MV-4-11 (cell line): ENCODE data around the gene EFNA1.
"Not testable (repeated sequence)": the region's sequence is repeated elsewhere in the genome, so short reads cannot be mapped to it uniquely, and the experiment has no call there.

ENCODE experiments used
- DNase-seq: peaks from one replicate; lab custom pipeline; 2025; lab: John Stamatoyannopoulos, UW

Gene EFNA1

DNA sequence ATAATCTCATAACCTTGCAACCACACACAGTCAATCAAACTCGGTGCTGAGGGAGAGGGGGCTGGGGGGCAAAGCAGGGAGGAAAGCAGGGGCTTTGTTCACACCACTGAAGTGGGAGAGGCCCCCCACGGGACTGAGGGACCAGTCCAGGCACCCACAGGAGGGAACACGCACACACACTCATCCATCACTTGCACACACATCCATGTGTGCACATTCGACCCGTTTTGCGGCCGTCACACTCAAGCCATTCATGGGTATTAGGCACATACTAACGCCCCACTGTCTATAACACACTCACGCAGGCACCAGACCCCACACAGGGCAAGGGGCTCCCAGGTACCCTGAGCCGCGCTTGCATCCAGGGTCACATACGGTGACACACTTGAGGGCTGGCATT is 35.0 kb upstream of the EFNA1 start:
- DNase-seq = no peak

DNA sequence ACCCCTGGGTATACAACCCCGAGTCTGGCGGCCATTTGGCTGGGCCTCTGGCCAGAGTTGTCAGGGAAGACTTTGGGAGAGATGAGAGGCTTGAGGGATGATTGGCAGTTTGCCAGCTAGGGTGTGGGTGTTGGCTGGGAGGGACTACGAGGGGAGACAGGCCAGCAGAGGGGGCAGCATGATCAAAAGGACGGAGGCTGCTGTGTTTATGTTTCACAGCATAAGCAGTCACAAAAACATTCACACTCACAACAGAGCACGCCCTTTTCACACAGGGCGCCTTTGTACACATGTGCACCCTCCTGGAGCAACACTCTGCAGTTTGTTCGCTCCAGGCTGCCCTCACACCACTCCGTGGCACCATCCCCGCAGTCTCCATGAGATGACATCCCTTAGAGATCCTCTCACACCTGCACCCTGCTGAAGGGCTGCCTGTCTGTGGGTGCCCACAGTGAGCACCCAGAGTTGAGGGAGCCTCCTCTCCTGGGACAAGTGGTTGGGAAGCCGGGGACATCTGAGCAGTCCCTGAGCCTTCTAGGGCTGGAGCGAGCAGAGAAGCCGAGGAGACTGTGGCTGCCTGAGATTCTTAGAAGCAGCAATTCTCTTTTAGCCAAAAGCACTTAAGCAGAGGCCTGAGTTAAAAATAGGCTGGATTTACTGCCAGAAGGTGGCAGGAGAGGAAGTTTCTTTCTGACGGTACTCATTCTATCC is 33.6 kb upstream of the EFNA1 start:
- DNase-seq = peak; percentile 46

DNA sequence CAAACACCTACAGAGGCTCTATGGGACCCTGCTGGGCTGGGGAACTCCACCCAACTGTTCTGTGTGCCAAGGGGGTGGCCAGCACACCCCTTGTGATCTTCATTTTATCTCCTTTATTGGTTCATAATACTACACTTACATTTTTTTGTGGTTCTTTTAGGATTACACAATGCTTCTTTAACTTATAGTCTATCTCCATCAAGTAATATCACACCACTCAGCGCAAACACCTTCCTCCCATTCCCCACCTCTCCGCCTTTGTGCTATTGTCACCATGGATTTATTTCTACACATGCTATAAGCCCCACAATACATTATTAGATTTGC is 33.1 kb upstream of the EFNA1 start:
- no peak for DNase-seq

DNA sequence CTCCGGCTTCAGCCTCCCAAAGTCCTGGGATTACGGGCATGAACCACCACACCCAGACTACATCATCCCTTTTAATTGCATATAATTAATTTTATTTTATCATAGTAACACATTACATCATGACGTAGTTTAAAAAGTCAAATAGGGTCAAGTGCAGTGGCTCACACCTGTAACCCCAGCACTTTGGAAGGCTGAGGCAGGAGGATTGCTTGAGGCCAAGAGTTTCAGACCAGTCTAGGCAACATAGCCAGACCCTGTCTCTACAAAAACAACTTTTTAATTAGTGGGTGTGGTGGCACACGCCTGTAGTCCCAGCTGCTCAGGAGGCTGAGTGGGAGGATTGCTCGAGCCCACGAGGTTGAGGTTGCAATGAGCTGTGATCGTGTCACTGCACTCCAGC is 28.3 kb upstream of the EFNA1 start:
- DNase-seq = no peak

DNA sequence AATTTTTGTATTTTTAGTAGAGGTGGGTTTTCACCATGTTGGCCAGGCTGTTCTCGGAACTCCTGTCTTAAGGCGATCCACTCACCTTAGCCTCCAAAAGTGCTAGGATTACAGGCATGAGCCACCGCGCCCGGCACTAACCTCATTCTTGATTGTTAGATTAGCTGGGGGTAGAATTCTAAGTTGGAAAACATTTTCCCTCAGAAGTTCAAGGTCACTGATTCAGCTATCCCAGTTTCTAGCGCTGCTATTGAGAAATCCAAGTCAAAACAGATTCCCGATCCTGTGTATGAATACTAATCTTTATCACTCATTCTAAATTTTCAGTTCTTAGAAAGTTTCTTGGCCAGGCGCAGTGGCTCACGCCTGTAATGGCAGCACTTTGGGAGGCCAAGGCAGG is 24.4 kb upstream of the EFNA1 start:
- no peak for DNase-seq

DNA sequence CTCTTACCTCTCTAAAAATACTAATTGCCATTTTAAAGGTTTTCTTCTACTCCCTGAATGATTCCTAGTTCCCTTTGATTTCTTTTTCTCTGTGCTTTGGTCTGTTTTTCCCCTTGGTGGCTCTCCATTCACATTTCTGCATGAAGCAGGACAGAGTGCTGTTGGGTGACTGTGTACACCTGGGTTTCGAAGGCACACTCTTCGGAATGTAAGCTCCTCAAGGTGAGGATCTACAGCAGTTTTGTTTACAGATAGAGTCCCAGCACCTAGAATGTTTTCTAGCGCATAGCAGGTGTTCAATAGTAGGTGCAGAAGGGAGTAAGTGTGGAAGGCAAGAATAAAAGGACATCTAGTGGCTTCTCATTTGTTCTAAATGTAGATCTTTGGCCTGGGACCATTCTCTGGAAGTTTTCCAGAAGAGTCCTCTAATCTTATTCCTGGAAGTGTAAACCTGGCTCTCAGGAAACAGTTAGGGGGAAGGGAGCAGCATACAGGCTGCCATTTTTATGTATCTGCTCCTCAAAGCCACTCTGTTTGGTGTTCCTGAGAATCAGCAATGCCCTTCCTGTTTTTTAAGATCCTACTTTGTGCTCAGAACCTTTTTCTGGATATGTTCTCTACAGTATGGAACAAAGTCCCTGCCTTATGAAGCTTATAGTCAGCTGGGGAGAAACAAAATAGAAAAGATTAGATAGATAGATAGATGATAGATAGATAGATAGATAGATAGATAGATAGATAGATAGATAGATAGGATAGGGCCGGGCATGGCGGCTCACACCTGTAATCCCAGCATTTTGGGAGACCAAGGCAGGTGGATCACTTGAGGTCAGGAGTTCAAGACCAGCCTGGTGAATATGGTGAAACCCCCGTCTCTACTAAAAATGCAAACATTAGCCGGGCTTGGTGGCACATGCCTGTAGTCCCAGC is 22.8 kb upstream of the EFNA1 start:
- DNase-seq = no peak

DNA sequence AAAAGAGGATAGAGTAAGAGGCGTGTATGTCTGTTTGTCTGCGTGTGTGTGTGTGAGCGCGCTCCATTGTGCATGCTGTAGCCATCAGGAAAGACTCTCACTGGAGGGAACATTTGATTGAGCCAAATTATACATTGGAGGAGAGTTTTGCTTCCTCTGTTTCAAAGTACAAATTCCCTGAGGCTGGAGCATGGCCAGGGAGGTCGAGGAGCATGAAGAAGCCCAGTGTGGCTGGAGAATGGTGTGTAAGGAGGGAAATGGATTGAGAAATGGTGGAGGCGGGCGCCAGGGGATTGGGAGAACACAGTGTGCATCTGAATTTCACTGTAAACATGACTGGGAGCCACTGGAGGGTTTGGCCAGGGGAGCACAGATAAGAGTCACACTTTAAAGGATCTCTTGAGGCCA is 22.1 kb upstream of the EFNA1 start:
- DNase-seq = no peak

DNA sequence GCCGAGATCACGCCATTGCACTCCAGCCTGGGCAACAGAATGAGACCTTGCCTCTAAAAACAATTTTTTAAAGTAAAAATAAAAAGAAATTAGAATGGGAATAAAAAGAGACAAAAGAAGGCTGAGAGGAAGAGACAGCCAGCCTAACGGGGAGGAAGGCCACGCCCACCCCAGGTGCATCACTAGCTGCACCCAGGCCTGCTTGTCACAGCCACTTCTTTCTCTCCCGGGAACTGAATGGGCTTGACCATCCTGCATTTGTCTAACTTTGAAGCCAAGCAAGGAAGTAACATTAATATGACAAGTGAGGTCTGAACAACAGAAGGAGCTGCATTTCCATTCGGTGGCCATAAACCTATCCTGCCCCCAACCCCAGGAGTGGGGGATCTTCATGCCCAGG is 20.8 kb upstream of the EFNA1 start:
- no peak for DNase-seq

DNA sequence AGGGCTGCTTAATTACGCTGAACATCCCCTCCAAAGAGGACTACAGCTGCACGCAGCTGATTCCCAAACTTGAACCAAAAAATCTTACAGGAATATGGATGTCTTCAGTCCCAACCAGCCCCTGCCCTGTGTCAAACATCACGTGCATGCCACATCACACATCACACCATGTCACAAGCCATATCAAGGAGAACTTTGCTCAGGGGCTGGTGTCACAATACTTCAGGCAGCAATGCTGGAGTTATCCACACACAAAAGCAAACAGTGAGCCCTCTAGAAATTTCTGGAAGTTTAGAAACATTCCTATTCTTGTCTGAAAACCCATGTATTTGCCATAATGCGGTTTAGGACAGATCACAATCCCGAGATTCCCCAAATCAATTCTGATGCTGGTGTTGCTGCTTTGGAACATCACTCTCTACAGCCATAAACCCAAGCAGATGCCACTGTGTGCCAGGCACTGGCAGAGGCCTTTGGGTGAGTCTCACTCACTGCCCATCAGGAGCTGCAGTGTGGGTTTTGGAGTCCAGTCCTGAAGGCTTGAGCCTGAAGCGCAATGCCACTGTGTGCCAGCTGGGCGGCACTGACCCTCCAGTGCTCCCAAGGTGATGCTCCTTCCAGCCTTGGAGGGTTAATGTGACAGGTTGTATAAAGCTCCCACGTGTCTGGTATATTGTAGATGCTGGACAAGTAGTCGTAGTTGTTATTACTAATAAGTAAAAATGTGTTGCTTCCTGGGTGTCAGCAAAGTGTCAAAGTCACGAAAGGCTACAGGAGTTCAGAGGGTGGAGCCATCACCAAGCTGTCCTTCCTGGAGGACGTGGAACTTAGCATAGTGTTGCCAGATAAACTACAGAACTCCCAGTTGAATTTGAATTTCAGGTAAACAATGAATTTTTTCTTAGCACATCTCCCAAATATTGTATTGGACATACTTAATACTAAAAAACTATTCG is 20.1 kb upstream of the EFNA1 start:
- no peak for DNase-seq

DNA sequence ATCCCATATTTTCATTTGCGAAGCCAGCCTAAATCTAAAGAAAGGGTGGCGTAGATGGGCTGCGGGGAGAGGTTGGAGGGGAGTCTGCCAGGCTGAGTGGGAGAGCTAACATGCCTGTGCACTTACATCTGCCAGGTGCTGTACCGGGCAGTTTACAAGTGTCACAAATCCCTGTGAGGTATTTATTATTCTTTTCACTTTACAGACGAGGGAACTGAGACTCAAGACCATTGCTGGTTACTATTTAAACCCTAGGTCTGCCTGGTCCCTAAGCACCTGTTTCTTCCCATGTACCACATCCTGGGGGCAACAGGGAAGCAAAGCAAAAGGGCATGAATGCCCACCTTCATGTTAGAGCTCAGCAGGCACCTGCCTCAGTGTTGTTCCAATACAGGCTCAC is 19.4 kb upstream of the EFNA1 start:
- no peak for DNase-seq

DNA sequence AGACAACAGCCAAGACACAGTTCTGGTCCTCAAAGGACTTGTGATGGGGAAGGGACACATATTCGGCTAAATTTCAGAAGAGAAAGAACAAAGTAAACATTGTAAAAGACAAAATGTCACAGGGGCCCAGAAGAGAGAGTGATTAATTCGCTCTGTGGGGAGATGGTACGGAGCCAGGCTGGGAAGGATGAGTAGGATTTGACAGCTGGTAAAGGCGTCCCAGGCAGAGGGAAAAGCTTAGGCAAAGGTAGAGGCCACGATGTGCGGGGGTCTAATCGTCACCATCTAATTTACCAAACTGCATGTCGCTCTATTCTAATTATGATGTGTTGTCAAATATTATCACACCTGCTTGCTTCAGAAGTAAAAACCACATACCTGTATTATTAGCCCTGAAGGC is 17.3 kb upstream of the EFNA1 start:
- DNase-seq = no peak

DNA sequence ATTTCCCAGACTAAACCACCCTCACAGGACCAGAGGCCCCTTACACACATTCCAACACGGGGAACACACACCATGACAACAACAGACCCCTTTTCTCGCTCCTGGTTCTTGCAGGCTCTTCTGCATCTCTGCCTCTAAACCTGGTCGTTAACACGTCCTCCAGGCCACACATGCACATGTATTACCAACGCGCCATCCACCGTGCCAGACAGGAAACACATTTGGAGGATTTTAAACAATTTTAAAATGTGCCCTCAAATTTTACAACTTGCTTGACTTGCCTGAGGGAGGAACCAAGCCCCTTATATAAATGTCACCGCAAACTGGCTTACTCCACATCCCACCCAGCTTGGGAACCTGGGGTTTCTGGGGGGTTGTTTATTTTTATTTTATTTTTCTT is 16.9 kb upstream of the EFNA1 start:
- no peak for DNase-seq

DNA sequence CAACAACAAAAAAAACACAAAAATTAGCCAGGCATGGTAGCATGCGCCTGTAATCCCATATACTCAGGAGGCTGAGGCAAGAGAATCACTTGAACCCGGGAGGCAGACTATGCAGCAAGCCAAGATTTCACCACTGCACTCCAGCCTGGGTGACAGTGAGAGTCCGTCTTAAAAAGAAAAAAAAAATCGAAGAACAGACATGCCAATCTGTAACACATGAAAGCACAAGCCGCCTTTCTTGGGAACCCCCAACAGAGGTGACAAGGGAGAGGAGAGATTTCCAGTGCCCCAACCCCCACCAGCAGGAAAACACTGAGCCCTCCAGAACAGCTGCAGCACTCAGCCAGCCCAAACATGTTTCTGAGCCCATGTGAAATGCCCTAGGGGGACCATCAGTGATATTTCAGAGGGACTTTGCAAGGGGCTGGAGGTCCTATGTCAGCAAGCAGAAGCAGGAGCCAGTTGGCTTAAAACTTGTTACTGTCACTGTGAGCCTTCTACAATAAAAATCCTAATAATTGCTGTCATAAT is 14.2 kb upstream of the EFNA1 start:
- DNase-seq = no peak

DNA sequence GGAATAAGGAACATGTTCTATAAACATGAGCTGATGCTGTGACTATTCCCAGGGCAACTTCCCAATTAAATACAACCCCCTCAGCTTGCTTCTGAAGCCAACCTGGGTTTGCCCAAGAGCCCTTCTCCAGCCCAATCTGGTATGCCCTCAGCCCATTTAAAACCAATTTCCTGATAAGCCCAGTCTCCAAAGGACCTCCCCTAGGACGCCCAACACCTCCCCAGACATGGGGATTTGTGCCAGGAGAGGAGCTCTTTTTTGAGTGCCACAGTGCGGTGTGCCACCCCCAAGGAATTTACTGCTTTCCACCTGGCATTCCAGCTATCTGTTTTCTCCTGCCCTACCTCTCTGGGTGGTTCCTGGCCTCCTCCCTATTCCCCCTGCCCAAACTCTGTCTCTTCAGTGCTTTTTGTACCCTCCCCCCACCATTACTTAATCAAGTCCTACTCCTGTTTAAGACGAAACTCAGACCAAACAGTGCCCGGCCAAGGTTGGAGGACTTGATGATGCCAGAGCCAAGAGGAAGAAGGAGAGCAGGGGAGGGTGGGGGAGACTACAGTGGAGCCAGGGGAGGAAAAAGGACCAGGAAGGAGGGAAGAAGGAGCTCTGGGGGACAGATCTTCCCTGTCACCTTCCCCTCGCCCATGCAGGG is 11.4 kb upstream of the EFNA1 start:
- no peak for DNase-seq

DNA sequence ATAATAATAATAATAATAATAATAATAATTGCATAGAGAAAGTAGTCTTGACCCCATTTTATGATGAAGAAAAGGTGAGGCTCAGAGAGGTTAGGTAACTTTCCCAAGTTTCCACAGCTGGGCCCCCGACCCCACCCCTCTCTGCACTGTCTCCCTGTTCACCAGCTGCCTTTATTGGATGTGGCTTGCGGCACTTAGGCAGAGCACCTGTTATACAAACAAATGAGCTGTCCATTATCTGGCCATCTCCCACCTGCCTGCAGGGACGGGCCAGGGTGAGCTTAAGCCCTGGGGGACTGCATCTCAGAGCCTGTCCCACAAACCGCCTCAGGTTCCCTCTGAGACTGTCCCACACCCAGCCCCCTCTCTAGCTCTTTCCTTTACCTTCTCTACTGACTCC is 10.1 kb upstream of the EFNA1 start:
- DNase-seq = no peak

DNA sequence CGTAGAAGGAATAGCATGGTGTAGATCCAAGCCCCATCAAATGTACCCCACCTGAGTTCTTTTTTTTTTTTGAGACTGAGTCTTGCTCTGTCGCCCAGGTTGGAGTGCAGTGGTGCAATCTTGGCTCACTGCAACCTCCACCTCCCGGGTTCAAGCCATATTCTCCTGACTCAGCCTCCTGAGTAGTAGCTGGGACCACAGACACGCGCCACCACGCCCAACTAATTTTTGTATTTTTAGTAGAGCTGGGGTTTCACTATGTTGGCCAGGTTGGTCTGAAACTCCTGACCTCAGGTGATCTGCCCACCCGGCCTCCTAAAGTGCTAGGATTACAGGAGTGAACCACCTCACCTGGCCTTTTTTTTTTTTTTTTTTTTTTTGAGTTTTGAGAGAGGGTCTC is 9.6 kb upstream of the EFNA1 start:
- DNase-seq = not testable (repeated sequence)

DNA sequence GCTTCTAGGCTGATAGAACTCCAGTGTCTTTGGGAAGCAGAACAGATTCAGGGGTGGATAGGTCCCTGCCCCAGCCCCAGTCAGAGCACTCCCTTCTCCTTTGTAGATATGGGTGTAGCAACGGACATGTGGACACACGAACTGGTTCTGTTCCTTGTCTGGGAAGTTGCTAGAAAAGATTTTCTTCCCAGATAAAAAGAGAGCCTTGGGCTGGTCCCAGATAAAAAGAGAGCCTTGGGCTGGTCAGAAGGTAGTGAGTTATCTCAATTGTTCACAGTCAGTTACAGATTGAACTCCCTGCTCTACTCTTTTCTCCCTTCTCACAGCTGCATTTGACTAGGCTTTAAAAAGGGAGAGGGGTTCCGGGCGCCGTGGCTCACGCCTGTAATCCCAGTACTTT is 7.4 kb upstream of the EFNA1 start:
- DNase-seq = no peak

DNA sequence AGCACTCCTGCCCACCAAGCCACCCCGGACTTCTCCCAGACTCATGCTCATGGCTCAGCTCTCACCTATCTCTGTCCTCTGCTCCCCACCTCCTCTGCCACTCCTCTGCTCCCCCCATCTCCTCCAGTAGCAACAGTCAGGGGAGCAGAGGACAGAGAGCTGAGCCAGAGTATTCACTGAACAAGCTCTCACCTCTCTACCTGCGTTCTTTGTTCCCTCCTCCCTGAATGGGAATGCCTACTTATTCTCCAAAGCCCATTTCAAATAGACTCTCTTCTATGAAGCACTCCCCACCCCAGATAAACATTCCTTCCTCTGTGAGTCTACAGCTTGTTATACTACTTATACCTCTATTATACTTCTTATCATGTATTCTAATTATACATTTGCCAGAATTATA is 6.4 kb upstream of the EFNA1 start:
- DNase-seq = no peak

DNA sequence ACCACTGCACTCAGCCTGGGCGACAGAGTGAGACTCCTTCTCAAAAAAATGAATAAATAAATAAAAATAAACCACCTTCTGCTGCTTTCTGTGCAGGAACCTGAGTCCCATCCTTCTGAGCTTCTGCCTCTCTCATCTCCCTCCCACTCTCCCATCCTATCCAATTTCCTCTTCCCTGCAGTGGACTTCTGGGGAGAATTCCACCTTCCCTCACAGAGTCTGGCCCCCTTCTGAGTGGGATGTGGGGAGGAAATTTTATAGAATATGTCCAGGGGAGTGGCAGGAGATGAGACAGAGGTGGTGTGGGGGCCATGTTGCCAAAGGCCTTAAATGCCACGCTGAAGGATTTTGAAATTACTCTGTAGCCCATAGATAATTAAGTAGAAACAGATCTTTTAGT is 5.4 kb upstream of the EFNA1 start:
- DNase-seq = no peak

DNA sequence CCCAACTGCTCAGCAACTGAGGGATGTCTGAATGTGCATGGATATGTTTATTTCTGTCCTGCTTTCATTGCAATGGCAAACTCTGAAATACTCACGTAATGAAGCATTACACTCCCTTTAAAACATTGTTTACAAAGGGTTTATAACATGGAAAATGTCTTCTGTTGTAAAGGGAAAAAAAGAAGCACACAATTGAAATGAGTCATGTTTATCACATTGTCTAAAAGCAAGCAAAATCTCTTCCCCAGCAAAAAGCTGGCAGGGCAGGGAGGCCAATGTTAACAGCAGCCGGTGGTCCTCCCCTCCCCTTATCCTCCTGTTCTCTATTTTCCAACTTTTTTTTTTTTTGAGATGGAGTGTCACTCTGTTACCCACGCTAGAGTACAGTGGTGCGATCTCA is 3.9 kb upstream of the EFNA1 start:
- no peak for DNase-seq

DNA sequence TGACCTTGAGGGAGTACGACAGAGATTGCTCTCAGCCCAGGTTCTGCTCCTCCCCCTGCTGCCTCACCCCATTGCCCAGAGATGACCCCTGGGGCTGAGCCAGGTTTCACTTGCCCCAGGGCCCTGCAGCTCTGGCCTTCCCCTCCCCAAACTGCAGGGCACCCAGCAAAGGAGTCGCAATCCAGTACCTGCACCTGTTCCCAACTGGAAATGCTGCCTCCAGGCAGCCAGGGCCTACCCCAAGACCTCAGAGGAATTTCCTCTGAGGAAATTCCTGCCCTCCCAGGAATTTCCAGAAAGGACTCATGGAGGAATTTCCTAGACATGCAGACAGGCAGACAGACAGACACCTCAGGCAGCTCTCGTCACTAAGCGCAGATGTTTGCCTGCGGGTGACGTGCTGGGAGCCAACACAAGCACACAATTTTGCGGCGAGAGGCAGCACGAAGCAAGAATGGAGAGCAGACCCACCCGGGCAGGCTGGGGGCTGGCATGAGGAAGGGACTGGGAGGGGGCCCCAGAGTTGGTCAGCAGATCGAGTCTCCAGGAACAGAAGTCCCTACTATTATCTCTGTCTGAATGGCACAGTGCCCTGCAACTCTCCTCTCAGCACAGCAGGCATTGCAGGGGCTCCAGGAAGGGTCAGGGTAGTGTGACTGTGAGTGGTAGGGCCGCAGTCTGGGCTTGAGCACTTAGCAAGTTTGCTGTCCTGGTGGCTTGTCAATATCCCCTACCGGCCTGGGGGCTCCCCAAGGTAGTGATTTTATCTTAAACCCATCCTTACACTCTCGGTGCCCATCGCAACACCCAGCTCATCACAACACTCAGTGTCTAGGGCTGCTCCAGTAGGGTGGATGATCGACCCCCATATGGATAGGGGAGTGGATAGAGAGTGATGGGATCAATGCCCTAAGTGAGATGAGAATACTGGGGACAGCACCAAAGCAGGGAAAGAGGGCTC is 2.9 kb upstream of the EFNA1 start:
- no peak for DNase-seq
